Inflammatory macrophage (primary cell): ENCODE data around the gene ZFHX2.

ENCODE experiments used
- DNase-seq, 2 donors: peaks; one replicate each; pipeline ENCODE4 v3.0.0-alpha.2; 2020 to 2022

Gene ZFHX2

GRCh38 chr14:23559010-23559925 is 7.7 kb upstream of the ZFHX2 start:
- peak; percentile 55 to 67 for DNase-seq

GRCh38 chr14:23558346-23559009 is 6.9 kb upstream of the ZFHX2 start:
- no peak for DNase-seq

GRCh38 chr14:23557946-23558345 is 6.4 kb upstream of the ZFHX2 start:
- DNase-seq, result no peak

- no peak for DNase-seq
Measured at GRCh38 chr14:23557521-23557920, 6.0 kb upstream of the ZFHX2 start.

DNA sequence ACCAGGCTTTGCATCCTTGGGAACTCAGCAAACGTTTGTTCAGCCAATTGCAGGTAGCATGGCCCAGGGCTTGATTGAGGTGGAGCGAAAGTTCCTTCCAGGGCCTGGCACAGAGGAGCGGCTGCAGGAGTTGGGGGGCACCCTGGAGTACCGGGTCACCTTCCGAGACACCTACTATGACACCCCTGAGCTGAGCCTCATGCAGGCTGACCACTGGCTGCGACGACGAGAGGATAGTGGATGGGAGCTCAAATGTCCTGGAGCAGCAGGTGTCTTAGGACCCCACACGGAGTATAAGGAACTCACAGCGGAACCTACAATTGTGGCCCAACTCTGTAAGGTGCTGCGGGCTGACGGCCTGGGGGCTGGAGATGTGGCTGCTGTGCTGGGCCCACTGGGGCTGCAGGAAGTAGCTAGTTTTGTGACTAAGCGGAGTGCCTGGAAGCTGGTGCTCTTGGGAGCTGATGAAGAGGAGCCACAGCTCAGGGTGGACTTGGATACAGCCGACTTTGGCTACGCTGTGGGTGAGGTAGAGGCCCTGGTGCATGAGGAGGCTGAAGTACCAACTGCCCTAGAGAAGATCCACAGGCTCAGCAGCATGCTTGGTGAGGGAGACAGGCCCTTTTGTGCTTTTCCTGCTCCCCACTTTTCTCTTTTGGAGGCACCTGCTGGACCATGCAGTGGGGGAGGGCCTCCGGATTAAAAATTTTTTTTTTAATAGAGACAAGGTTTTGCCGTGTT is 5.3 kb upstream of the ZFHX2 start:
- DNase-seq, result no peak

- peak; percentile 89 to 92 for DNase-seq
Measured at GRCh38 chr14:23555882-23556699, 4.5 kb upstream of the ZFHX2 start, which contains the start of gene THTPA. THTPA (plus strand) TSS chr14:23556271; CDS start chr14:23556758, 487 bp downstream.

DNA sequence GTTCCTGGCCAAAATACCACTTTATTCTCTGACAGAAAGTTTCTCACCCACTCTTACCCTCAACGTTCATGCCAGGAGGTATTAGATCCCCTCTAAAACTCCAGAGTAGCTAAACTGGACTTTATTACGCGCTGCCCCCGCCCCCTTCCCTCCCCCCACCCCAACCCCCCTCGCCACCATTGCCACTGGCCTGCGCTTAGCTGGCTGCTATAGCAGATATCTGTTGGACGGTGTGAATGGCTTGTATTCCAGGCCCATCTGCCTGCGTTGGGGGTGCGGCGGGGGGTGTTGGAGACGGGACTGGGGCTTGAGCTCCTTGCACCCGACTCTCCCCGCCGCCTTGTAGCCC is 3.9 kb upstream of the ZFHX2 start:
- no peak for DNase-seq

GRCh38 chr14:23550812-23551265 is 726 bp downstream of the ZFHX2 start:
- DNase-seq, result no peak

DNA sequence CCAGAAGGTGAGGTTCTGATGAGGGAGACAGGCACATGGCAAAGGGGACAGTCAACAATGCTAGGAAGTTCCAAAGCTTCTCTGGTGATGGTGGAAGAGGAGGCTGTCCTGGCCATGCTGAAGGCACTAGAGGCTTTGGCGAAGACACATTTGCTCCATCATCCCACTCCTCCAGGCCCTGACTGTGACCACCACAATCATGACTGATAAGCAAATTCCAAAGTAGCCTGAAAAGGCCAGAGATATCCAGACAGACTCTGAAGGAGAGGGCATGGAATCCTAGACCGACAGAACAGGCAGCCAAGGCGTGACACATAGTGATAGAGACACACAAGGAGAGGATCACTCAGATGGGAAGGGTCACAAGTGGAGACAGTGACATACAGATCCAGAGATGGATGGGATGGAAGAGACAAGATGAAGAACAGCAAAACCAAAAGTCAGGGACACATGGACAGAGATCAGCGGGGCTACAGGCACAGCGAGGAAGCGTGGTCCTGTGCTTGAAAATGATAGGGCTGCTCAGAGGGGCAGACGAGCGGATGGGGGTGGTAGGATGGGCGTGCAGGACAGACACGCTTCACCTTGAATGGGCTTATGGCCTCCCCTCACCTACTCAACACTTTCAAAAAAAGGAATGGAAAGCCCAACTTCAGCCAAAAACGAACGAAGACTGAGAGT is 1.3 kb downstream of the ZFHX2 start:
- no peak for DNase-seq

GRCh38 chr14:23548351-23549318 is 2.9 kb downstream of the ZFHX2 start:
- DNase-seq, result no peak

DNA sequence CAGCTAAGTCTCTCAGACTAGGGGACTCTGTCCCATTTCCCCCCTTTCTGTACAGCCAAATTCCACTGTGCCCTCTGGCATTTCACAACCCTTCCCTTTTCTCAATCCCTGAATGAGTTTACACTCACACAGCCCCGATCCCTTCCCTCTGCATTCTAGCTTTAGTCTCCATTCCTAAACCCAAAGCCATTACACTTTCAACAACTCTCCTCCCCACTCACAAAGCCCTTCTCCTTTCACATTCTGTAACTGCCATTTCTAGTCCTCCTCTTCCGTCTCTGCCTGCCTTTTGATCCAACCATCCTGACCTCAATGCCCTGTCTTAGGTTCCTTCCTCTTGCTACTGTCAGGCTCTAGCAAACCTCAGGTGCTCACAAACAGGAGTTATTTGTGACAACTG is 3.6 kb downstream of the ZFHX2 start:
- no peak for DNase-seq

DNA sequence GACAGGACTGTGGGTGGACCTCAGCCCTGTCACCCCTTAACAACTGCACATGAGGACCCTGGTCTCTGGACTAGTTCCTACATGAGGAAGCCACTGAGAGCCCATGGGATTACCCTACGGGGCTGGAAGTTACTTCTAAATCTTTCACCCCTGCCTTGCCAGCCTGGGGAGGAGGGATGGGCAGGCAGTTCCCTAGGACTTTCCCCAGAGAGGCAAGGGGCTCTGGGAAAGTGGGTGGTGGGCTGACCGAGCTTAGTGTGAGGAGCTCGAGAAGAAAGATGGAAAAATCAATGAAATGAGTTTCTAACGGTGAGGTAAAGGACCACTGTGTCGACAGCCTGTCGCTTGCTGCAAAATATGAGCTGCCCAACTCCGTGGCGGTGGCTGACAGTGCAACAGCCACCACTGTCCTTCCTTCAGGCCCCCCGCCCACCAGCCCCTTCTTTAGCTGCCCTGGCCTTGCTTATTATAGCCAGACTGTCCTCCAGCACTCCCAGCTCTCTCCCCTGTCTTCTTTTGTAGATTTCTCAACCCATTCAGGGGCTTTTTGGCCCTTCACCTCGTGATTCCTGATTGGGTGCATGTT is 5.0 kb downstream of the ZFHX2 start:
- no peak for DNase-seq

DNA sequence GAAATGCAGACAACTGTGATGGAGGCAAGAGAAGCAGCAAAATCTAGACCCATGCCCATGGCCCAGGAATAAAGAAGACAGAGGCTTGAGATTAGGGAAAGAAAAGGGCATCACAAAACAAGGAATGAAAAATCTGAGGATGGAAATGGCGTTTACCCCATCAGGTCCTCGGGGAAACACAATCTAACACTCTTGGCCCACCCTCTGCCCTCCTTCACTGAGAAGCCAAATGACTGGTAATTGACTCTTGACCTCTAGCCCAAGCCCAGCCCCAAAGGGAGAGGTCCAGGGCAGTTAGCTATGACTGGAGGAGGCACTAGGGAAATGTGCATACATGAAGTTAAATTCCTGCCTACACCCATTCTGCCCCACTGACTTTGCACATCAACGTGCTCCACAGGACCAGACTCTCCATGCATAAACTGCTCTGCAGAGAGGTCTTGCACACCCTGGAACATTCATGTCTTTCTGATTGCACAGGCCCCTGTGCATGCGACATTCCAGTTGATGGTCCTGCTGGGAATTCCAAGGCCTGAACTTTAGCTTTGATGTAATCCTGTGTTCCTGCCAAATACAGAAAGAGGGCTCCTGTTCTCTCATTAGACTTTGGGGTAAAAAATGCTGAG is 5.7 kb downstream of the ZFHX2 start:
- no peak for DNase-seq

- DNase-seq, result peak in 1 of 2 donors; percentile 22
Measured at GRCh38 chr14:23544511-23545447, 6.8 kb downstream of the ZFHX2 start.

- DNase-seq, result no peak
Measured at GRCh38 chr14:23543403-23543802, 8.2 kb downstream of the ZFHX2 start.

GRCh38 chr14:23542261-23542660 is 9.3 kb downstream of the ZFHX2 start:
- DNase-seq, result no peak

DNA sequence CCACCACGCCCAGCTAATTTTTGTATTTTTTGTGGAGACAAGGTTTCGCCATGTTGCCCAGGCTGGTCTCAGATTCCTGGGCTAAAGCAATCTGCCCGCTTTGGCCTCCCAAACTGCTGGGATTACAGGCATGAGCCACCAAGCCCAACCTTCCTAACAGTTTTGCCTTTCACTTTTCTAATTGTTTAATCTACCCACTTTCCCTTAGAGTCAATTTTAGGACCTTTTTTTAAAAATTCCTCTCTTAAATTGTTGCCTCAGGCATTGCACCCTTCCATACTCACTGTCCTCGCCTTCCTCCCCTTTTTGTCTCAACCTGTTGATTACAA is 11.5 kb downstream of the ZFHX2 start:
- DNase-seq, result no peak
